ENCODE results near the gene NSD2.
"Not testable (repeated sequence)": the region's sequence is repeated elsewhere in the genome, so short reads cannot be mapped to it uniquely, and the experiment has no call there.

Gene NSD2

DNA sequence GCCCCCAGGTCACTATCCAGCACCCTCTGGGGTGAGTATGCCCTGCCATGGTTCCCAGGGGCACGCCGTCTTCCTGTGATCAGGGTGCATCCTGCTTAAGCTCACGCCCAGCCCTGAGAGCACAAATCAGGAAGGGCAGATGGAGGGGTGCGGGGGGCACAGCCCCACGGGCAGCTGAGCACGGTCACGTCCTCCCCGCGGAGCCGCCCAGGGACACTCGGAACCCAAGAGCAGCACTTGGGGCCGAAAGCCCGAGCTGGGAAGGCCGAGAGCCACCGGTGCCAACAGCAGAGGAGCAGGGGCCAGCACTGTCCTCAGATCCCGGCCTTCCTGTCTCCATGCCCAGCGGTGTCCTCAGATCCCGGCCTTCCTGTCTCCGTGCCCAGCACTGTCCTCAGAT is 116.1 kb downstream of the NSD2 start:
- peak; percentile 48 for DNase-seq

DNA sequence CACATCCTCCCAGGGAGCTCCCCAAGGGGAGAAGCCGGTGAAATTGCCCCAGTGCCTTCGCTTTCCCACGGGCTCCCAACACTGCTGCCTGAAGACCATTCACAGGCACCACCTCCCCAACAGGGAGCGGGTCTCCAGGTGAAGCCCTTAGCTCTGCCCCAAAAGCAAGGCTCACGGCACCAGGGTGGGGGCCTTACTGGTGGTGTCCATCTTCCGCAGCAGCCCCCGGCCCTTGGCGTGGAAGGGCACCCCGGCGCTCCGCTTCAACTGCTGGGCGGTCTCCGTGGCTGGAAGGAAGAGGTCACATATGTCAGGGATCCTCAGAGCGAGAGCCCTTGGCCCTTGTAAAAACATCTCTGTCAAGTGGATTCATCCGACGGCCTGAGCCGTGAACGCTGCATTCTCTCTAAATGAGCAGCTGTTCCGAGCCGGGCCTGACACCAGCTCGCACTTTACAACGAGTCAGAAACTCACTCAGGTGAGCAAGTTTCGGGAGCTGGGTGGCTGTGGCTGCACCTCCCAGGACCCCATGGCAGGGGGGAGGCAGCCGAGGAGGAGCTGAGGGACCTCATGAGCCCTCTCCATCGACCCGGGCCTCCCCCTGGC is 116.6 kb downstream of the NSD2 start:
- DNase-seq, result peak; percentile 47

DNA sequence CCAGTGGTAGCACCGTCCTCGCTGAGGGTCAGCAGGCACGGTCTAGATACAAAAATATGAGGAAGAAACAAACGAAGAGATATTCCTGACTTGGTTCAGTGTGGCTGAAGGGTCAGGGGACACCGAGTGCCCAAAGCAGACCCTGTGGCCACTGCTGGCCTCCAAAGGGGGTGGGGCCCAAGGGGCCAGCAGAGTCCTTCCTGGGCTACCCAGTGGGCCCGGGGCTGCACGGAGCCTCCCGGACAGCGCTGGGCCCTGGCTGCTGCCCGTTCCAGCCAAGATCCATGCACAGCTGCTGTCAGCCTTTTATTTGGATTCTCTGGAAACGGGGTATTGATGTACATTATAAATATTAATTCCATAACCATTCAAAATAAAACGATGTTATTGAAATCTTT is 117.1 kb downstream of the NSD2 start:
- DNase-seq, result peak; percentile 45

DNA sequence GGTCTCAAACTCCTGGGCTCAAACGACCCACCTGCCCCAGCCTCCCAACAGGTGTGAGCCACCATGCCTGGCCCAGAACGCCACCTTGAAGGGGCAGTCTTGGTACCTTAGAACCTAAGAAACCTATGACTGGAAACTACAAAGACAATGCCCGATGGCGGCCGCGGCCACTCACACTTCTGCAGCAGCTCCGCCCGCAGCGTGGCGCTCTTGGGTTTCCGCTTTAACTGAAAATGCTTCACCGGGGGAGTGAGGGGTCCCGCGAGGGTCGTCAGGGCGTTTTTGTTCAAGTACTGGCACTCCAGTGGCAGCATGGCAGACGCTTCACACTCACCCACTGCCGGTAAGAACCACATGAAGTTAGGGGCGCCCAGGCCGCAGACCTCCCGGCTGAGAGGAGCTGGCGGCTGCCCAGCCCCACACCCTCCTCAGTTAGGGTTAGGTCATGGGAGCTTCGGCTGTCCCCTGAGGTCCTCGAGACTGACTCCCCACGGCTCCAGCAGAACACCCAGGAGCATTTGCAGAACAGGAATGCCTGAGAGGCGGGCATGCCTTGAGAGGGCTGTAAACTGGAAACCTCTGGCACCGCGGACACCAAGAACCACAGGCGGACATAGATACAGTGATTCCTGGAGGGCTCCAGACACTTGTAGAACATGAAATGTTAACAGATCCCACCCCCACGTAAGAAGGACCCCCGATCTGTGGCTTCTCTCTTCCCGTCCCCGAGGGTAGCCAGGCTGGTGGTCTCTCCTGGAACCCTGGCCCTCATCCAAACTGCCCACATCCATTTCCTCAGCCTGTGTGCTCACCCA is 118.5 kb downstream of the NSD2 start:
- peak; percentile 44 for DNase-seq

DNA sequence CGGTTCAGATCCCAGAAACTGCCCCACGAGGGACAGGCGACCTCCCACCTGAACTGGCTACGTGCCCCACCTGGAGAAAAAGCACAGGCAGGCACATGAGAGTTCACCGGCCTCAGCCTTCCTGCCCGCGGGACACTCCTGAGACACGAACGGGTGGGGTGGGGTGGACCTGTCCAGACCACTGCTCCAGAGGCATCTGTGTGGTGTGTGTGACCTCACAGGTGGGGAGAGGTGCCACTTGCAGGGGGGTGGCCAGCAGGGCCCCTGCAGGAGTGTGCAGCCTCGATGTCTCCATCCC is 119.1 kb downstream of the NSD2 start:
- DNase-seq, result peak; percentile 45

DNA sequence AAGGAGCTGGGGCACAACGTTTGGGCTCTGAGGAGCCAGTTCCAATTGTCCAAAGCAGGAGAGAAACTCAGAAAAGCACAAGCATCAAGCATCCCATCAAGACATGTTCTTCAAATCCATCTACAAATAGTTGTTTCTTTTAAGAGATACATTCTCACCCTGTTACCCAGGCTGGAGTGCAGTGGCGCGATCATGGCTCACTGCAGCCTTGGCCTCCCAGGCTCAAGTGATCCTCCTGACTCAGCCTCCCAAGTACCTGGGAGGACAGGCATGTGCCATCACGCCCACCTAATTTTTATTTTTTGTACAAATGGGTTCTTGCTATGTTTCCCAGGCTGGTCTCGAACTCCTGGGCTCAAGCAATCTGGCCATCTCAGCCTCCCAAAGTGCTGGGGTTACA is 119.5 kb downstream of the NSD2 start:
- peak; percentile 25 for DNase-seq

DNA sequence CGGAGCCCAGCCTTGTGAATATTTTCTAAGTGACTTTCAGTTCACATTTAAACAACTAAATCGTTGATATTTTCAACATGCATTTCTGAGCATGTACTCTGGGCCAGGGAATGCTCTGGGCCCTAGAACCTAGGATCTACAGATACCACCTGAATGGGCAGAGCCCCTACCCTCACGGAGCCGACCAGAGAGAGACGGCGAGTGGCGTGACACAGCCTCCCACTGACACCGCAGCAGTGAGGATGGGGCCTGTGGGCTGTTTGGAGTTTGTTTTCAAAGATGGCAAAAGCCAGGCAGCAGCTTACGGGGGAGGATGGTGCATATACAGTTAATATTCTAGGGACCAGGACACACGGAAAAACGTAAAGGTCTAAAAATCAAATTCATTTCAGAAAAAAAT is 119.9 kb downstream of the NSD2 start:
- DNase-seq, result peak; percentile 40

DNA sequence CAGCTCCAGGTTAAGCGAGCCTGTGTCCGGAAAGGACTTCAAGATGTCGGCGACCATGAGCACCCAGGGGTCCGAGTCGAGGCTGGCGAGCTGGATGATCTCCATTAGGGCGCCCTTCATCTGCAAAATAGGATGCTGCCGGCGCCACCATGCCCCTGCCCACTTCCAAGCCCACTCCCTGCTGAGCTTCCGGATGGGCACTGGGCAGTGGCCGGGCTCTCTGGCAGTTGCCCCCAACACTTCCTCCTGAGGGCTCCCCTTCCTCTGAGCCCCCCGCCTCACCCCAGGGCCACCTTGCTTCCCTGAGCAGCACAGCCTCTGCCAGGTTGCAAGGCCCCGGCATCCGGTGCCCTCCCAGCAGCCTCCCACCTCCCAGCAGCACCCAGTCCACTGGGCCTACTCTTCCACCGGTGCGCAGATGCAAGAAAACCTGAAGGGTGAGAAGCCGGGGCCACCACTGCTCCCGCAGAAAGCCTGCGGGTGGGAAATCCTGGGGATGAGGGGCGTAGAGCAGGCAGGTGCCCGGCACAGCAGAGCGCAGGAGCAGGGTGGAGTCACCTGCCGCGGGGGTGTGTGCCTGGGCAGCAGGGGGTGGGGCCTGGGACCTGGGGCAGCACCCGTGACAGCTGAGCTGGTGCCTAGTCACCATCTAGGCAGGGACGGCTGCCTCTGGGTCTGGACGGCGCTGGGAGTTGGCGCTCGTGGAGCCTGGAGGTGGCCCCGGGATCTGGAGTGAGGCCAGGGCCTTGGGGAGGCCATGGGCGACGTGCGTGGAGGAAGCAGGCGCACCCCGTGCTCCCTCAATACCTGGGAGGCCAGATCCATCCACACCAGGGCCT is 120.6 kb downstream of the NSD2 start:
- no peak for DNase-seq

DNA sequence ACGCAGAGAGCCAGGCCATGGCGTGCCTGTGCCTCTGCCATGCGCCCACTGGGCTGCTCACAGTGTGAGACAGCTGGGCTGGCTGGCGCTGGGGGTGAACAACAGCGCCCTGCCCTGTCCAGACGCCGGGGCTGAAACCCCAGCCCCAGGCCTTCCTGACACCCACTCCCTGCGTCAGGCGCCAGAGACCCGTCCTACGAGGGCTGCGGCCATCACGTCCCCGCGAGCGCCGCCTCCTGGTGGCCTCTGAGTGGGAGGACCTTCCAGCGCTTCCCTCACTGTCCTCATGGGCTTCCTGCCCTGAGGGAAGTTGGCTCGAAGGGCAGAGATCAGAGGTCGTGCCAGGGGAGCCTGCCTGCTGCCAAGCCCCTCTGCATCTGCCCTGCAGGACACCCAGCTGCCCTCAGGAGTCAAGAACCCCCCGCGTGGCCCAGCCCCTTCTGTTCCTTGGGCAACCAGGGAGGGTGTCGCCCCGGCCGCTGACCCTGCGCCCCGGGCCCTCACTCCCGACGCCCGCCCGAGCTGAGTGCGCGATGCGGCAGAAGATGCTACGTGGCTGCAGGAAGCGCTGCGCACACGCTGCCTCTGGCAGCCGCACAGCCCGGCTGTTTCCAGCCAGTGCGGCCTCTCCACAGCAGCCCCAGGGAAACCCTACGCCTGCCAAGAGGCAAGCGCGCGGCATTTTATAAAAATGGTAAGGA is 121.4 kb downstream of the NSD2 start:
- peak; percentile 35 for DNase-seq

DNA sequence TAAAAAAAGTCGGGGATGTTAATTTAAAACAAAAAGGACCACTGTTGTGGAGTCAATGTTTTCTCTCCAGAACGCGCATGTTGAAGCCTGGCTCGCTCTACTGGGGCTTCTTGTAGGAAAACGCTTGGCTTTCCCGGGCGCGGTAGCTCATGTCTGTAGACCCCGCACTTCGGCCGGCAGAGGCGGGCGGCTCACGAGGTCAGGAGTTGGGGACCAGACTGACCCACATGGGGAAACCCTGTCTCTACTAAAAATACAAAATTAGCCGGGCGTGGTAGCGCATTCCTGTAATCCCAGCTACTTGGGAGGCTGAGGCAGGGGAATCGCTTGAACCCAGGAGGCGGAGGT is 122.0 kb downstream of the NSD2 start:
- peak; percentile 20 for DNase-seq

DNA sequence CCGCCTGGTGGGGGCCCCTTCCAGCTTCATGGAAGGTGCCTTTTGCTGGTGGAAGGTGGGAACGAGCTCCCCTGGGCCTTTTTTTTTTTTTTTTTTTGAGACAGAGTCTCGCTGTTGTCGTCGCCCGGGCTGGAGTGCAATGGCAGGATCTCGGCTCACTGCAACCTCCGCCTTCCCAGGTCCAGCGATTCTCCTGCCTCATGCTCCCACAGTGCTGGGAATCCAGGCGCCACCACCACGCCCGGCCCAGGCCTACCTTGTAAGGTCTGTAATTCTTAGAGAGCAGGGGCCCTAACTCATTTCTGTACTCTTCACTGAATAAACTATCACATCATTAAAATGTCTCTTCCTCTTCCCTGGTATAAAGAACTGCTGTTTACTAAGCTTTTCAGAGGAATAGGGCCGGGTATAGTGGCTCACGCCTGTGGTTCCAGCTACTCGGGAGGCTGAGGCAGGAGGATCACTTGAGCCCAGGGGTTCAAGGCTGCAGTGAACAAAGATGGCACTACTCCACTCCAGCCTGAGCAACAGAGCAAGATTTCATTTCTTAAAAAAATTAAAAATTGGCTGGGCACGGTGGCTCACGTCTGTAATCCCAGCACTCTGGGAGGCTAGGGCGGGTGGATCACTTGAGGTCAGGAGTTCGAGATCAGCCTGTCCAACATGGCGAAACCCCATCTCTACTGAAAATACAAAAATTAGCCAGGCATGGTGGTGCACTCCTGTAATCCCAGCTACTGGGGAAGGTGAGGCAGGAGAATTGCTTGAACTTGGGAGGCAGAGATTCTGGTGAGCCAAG is 122.7 kb downstream of the NSD2 start:
- peak; percentile 28 for DNase-seq

DNA sequence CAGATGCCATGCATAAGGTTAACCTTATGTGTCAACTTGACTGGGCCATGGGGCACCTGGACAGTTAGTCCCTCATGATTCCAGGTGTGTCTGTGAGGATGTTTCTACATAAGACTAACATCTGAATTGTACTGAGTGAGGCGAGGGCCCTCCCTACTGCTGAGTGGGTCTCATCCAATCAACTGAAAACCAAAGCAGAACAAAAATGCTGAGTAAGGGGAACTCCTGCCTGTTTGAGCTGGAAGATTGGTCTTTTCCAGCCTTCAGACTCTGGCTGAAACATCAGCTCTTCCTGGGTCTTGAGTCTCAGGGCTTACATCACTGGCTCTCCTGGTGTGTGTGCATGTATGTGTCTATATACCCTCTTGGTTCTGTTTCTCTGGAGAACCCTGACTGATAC is 123.7 kb downstream of the NSD2 start:
- DNase-seq, result peak; percentile 29

DNA sequence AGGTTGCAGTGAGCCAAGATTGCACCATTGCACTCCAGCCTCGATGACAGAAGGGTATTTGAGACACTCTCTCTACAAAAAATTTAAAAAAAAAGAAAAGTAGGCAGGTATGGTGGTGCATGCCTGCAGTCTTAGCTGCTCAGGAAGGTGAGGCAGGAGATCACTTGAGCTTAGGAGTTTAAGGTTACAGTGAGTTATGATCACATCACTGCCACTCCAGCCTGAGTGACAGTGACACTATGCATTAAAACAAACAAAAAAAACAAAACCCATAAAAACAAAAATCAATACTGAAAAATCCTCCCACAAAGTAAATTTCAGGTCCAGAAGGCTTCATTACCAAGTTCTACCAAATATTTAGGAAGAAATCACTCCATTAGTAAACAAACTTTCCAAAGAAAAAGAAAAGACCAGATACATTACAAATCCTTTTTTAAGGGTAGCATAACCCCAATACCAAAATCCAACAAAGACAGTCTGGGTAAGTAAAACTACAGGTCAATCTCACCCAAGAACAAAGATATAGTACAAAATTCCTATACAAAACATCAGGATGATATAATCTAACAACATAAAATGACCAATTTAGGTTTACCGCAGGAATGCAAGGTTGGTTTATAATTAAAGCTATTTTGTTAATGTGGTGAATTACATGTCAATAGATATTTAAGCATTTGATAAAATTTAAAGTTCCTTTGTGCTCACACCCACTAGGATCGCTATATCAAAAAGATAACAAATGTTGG is 125.8 kb downstream of the NSD2 start:
- DNase-seq, result no peak

DNA sequence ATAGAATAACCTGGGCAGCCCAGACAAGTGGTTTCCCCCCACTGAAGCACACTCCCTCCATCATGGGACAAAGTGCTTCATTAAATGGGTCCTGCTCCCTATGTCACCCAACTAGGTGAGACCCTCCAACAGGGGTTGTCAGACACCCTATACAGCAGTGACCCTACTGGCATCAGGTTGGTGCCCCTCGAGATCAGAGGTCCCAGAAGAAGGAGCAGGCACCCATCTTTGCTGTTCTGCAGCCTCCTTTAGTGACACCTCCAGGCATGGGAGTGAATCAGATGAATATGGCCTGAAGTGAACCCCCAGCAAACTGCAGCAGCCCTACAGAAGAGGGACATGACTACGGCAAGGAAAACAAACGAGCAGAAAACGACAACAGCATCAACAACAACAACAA is 126.5 kb downstream of the NSD2 start:
- DNase-seq, result peak; percentile 26

DNA sequence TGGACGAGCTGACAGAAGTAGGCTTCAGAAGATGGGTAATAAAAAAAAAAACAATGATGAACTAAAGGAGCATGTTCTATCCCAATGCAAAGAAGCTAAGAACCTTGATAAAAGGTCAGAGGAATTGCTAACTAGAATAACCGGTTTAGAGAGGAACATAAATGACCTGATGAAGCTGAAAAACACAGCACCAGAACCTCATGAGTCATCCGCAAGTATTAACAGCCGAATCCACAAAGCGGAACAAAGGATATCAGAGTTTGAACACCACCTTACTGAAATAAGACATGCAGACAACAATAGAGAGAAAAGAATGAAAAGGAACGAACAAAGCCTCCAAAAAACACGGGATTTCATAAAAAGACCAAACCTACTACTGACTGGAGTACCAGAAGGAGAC is 127.1 kb downstream of the NSD2 start:
- DNase-seq, result no peak

DNA sequence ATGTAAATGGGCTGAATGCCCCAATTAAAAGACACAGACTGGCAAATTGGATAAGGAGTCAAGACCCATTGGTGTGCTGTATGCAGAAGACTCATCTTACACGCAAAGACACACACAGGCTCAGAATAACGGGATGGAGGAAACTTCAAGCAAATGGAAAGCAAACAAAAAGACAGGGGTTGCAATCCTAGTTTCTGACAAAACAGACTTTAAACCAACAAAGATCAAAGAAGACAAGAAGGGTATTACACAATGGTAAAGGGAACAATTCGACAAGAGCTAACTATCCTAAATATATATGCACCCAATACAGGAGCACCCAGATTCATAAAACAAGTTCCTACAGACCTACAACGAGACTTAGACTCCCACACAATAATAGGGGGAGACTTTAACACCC is 128.1 kb downstream of the NSD2 start:
- DNase-seq, result not testable (repeated sequence)

DNA sequence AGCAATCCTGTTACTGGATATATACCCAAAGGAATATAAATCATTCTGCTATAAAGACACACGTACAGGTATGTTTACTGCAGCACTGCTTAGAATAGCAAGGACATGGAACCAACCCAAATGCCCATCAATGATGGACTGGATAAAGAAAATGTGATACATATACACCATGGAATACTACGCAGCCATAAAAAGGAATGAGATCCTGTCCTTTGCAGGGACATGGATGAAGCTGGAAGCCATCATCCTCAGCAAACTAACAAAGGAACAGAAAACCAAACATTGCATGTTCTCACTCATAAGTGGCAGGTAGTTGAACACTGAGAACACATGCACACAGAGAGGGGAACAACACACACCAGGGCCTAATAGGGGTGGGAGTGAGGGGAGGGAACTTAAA is 132.2 kb downstream of the NSD2 start:
- DNase-seq, result not testable (repeated sequence)

DNA sequence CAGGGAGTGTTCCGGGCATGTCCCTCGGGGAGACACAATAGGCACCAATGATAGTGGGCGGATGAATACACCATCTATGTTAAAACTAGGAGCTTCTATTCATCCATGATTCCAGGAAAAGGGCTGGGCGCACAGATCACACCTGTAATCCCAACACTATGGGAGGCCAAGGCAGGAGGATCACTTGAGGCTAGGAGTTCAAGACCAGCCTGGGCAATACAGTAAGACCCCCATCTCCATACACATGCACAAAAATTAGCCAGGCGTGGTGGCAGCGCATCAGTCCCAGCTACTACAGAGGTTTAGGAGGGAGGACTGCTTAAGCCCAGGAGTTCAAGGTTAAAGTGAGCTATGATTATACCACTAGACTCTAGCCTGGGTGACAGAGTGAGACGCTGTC is 135.2 kb downstream of the NSD2 start:
- no peak for DNase-seq

DNA sequence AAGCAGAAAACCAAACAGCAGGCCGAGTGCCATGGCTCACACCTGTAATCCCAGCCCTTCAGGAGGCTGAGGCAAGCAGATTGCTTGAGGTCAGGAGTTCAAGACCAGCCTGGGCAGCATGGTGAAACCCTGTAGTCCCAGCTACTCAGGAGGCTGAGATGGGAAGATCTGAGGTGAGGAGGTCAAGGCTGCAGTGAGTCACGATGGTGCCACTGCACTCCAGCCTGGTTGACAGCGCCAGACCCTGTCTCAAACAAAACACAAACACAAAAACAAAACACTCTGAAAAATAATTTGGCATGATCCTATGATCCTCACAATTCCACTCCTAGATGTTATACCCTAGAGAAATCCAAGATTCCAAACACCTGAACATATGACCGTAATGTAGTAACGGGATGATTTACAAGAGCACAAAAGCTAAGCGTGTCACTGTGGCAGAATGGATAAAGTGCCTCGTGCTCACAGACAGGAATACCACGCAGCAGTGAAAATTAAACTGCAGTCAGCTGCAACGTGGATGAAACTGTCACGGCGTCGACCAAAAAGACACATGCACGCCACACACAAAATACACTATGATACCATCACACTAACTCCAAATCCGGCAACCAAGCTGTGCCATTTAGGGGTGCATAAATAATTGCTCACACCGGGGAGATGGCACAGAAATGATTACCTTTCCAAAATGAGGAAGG is 135.9 kb downstream of the NSD2 start:
- no peak for DNase-seq

DNA sequence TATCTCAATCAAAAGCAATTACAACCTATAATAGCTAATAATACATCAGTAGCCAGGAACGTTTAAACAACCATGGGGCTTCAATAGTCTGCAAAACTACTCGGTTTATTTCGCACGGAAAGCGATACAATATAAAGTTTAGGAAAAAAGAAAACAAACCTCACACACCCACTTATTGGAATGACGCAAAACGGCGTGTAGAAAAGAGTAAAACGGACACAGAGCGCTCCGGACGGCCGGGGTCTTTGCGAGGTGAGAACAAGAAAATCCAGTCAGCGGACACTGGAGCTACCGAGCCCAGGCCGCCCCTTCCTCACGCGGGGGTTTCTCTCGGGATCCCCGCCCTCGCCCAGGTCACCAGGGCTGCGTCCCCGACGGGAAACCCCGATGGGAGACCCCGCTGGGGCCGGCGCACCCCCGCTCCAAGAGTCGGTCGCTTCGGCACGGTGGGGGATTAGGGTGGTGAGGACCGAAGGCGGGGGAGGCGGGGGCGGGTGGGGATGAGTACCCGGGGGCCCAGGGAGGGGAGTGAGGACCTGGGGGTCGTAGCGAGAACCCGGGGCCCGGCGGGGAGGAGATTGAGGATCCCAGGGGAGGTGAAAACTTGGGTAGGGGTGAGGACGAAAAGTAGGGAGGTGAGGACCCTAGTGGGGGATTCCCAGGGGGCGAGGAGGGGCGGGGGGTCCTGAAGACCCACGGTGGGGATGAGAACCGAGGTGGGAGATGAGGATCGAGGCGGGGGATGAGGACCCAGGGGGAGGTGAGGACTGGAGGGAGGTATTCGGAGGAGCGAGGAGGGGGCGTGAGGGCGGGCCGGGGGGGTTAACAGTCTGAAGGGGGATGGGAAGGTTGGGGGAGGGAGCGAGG is 136.8 kb downstream of the NSD2 start:
- DNase-seq, result no peak

DNA sequence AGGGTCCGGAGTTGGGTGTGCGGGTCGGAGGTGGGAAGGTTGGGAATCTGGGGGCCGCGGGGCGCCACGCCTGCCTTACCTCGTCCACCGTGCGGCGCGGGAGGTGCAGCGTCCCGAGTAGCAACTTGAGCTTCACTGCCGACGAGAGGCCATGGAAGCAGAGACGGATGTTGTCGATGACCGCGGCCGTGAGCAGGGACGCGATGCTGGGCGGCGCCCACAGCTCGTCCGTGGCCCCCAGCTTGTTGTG is 137.4 kb downstream of the NSD2 start:
- no peak for DNase-seq
